GM12892 (cell line): ENCODE measurements around the gene BMPR2.
"Not testable (repeated sequence)": the region's sequence is repeated elsewhere in the genome, so short reads cannot be mapped to it uniquely, and the experiment has no call there.

Experiments
- DNase-seq: peaks from one replicate; pipeline ENCODE4 v3.0.0; 2011; ENCODE audit not compliant: insufficient read length
- FAIRE-seq: peaks from 2 replicates; lab custom pipeline; 2011; peaks lifted over from hg19 to GRCh38; lab: Jason Lieb, UNC
- POLR2A ChIP-seq: IDR thresholded peaks from 2 replicates; pipeline ENCODE4 v1.6.1; 2011; ENCODE audit warnings: low read depth, low read length, control low read depth
- POLR2AphosphoS5 ChIP-seq: IDR thresholded peaks from 2 replicates; pipeline ENCODE4 v1.6.1; 2011; ENCODE audit warnings: low read depth, low read length, control low read depth
- TAF1 ChIP-seq: IDR thresholded peaks from 2 replicates; pipeline ENCODE4 v1.6.1; 2011; ENCODE audit warnings: low read depth, mild to moderate bottlenecking, control low read depth, low read length, borderline replicate concordance

The BMPR2 gene

GRCh38 chr2:202432776-202433175, 56.6 kb downstream of the BMPR2 start:
- FAIRE-seq = no peak
- no peak for DNase-seq
- TF ChIP-seq TAF1 = no peak
- TF ChIP-seq POLR2AphosphoS5 = no peak
- no peak for TF ChIP-seq POLR2A

GRCh38 chr2:202434472-202434871, 58.3 kb downstream of the BMPR2 start:
- DNase-seq (no peak), FAIRE-seq (no peak)
- TF ChIP-seq TAF1 = no peak
- no peak for TF ChIP-seq POLR2AphosphoS5
- TF ChIP-seq POLR2A = no peak

- TF ChIP-seq POLR2A = no peak
- TF ChIP-seq TAF1 = no peak
- TF ChIP-seq POLR2AphosphoS5 = no peak
- no peak for DNase-seq
- FAIRE-seq = no peak
Observed at GRCh38 chr2:202436626-202437025, 60.5 kb downstream of the BMPR2 start.

- FAIRE-seq, DNase-seq: not testable (repeated sequence)
Observed at GRCh38 chr2:202440117-202440516, 64.0 kb downstream of the BMPR2 start.

- FAIRE-seq (no peak), DNase-seq (no peak)
- TF ChIP-seq POLR2A (no peak), POLR2AphosphoS5 (no peak), TAF1 (no peak)
Observed at GRCh38 chr2:202442882-202443281, 66.8 kb downstream of the BMPR2 start.

GRCh38 chr2:202444000-202444399, 67.9 kb downstream of the BMPR2 start:
- DNase-seq (no peak), FAIRE-seq (no peak)
- TF ChIP-seq POLR2A = no peak
- TF ChIP-seq POLR2AphosphoS5 = no peak
- no peak for TF ChIP-seq TAF1

GRCh38 chr2:202449344-202449743, 73.2 kb downstream of the BMPR2 start:
- DNase-seq = no peak
- no peak for FAIRE-seq
- TF ChIP-seq POLR2A = no peak
- TF ChIP-seq POLR2AphosphoS5 = no peak
- TF ChIP-seq TAF1 = no peak

GRCh38 chr2:202450785-202451184, 74.7 kb downstream of the BMPR2 start:
- DNase-seq (no peak), FAIRE-seq (no peak)
- TF ChIP-seq POLR2AphosphoS5 (no peak), TAF1 (no peak), POLR2A (no peak)

- FAIRE-seq (no peak), DNase-seq (no peak)
- TF ChIP-seq POLR2A (no peak), POLR2AphosphoS5 (no peak), TAF1 (no peak)
Observed at GRCh38 chr2:202452744-202453143, 76.6 kb downstream of the BMPR2 start.

GRCh38 chr2:202454536-202454935, 78.4 kb downstream of the BMPR2 start:
- no peak for FAIRE-seq
- TF ChIP-seq POLR2A (no peak), TAF1 (no peak), POLR2AphosphoS5 (no peak)
- no peak for DNase-seq

GRCh38 chr2:202455114-202455513, 79.0 kb downstream of the BMPR2 start:
- no peak for DNase-seq
- TF ChIP-seq POLR2A = no peak
- TF ChIP-seq TAF1 = no peak
- no peak for TF ChIP-seq POLR2AphosphoS5
- no peak for FAIRE-seq

- DNase-seq (no peak), FAIRE-seq (no peak)
- no peak for TF ChIP-seq POLR2A
- TF ChIP-seq POLR2AphosphoS5 = no peak
- TF ChIP-seq TAF1 = no peak
Observed at GRCh38 chr2:202460119-202460518, 84.0 kb downstream of the BMPR2 start.

- TF ChIP-seq POLR2A = no peak
- TF ChIP-seq TAF1 = no peak
- TF ChIP-seq POLR2AphosphoS5 = no peak
- no peak for FAIRE-seq
- DNase-seq = no peak
Observed at GRCh38 chr2:202479090-202479489, 103.0 kb downstream of the BMPR2 start.
